ENCODE measurements around the gene CFAP54.

GRCh38 chr12:96824838-96825236 is 335.5 kb downstream of the CFAP54 start:
- TF ChIP-seq GATA2 (IDR thresholded peaks at IDR 0.05; ENCODE audit: low read depth, low read length) (no peak), GATA3 (IDR thresholded peaks at IDR 0.05; ENCODE audit: low read depth, low read length) (no peak)

Measured in SH-SY5Y (cell line).